ENCODE results near the gene DHRS3. TPM values are rescaled to one million over a fixed set of nuclear protein-coding genes. Genes with fewer than 3 reads are reported as not detected.
"Not testable (repeated sequence)": the region's sequence is repeated elsewhere in the genome, so short reads cannot be mapped to it uniquely, and the experiment has no call there.

DHRS3 gene
- total RNA-seq, 6 donors from 2014 or later = 84.9 to 154 (median 119) TPM

- Histone ChIP-seq H3K4me3 (no peak overlapping the region), H3K27ac (no peak overlapping the region), H3K27me3 (no peaks in the 10 kb centered on the region), H3K9me3 (peaks cover 0 to 4% (median 0%) of the 10 kb centered on the region in 4 donors), H3K4me1 (peaks cover 0 to 6% (median 2%) of the 10 kb centered on the region in 4 donors), H3K36me3 (no peaks in the 10 kb centered on the region)
- 87 to 93% methylated on average over 4 to 6 of the region's 6 CpGs for WGBS, 2 donors
- DNase-seq (no peak), ATAC-seq (ENCODE audit: low FRiP score in 2 of 2) (no peak)
- TF ChIP-seq POLR2AphosphoS5 (IDR thresholded peaks at IDR 0.05) (no peak), CTCF (IDR thresholded peaks at IDR 0.05) (no peak), POLR2A (IDR thresholded peaks at IDR 0.05) (no peak)
Measured at GRCh38 chr1:12661606-12662219, 43.7 kb upstream of the DHRS3 start.

GRCh38 chr1:12658531-12659453, 40.8 kb upstream of the DHRS3 start:
- H3K9me3 ChIP-seq = peaks cover 0 to 4% (median 0%) of the 10 kb centered on the region in 4 donors
- peaks cover 0 to 6% (median 2%) of the 10 kb centered on the region in 4 donors for H3K4me1 ChIP-seq
- H3K27ac ChIP-seq = no peak overlapping the region
- DNase-seq (peak; percentile 30 to 75), ATAC-seq (ENCODE audit: low FRiP score in 2 of 2) (peak; percentile 78 to 92)
- no peaks in the 10 kb centered on the region for H3K27me3 ChIP-seq
- TF ChIP-seq POLR2AphosphoS5 (IDR thresholded peaks at IDR 0.05) = no peak
- no peak for TF ChIP-seq POLR2A (IDR thresholded peaks at IDR 0.05)
- no peak for TF ChIP-seq EP300 (IDR thresholded peaks at IDR 0.05)
- TF ChIP-seq CTCF (IDR thresholded peaks at IDR 0.05) = peak; percentile 88 to 95 (median 91)
- H3K36me3 ChIP-seq = no peaks in the 10 kb centered on the region
- H3K4me3 ChIP-seq = no peak overlapping the region
- WGBS, 2 donors = 44 to 47% methylated on average over 23 of the region's 23 CpGs

GRCh38 chr1:12657885-12658512, 40.0 kb upstream of the DHRS3 start:
- not testable (repeated sequence) for H3K4me1 ChIP-seq; H3K36me3 ChIP-seq; DNase-seq; ATAC-seq (ENCODE audit: low FRiP score in 2 of 2); H3K4me3 ChIP-seq; H3K27me3 ChIP-seq; H3K9me3 ChIP-seq; H3K27ac ChIP-seq
- 81 to 89% methylated on average over 9 of the region's 9 CpGs for WGBS, 2 donors

- no peak overlapping the region for H3K4me3 ChIP-seq
Measured at GRCh38 chr1:12657060-12657884, 39.3 kb upstream of the DHRS3 start.

More at GRCh38 chr1:12657060-12657884, 39.3 kb upstream of the DHRS3 start:
- WGBS, 2 donors = 95 to 96% methylated on average over 13 of the region's 13 CpGs
- H3K9me3 ChIP-seq = no peaks in the 10 kb centered on the region
- H3K4me1 ChIP-seq = peaks cover 0 to 6% (median 2%) of the 10 kb centered on the region in 4 donors
- H3K36me3 ChIP-seq = no peaks in the 10 kb centered on the region
- DNase-seq = no peak
- H3K27ac ChIP-seq = no peak overlapping the region
- no peaks in the 10 kb centered on the region for H3K27me3 ChIP-seq
- TF ChIP-seq EP300 (IDR thresholded peaks at IDR 0.05) (no peak), POLR2A (IDR thresholded peaks at IDR 0.05) (no peak), POLR2AphosphoS5 (IDR thresholded peaks at IDR 0.05) (no peak), CTCF (IDR thresholded peaks at IDR 0.05) (no peak)
- no peak for ATAC-seq (ENCODE audit: low FRiP score in 2 of 2)
